PC-9 (cell line): ENCODE measurements around the gene TECTA. TPM values are rescaled to one million over a fixed set of nuclear protein-coding genes. Genes with fewer than 3 reads are reported as not detected.

Experiments
- BruUV-seq: library from RNA; stranded (reverse); fragments of 400-500 nt; replicated peaks from 2 replicates; lab custom pipeline; 2021; lab: Mats Ljungman, UMichigan
- CTCF ChIA-PET: fragments of 300-600 bp; sonication (Branson Sonifier 250); formaldehyde crosslinking; loops from one replicate; lab custom pipeline; 2022; ENCODE audit warnings: antibody characterized with exemption; lab: Charles Lee
- POLR2A ChIA-PET: fragments of 300-600 bp; sonication (Branson Sonifier 250); formaldehyde crosslinking; loops from one replicate; lab custom pipeline; 2022; ENCODE audit warnings: antibody characterized with exemption; ENCODE audit not compliant: unreplicated experiment; lab: Charles Lee
- DNase-seq, 2 experiments: peaks; one replicate each; pipeline versions ENCODE4 v3.0.0 to v3.0.0-alpha.2; 2015 to 2022; ENCODE audit warnings: mixed read lengths in 1 of 2
- H2AFZ ChIP-seq: fragments of 200-600 bp; sonication (generic); 2 replicates; pipeline ENCODE4 v1.8.1; 2017; ENCODE audit warnings: antibody characterized with exemption
- H3F3A ChIP-seq: fragments of 200-600 bp; sonication (generic); 2 replicates; pipeline ENCODE4 v1.8.1; 2017; ENCODE audit warnings: antibody characterized with exemption, mild to moderate bottlenecking, low read depth; ENCODE audit not compliant: insufficient read depth
- H3K27ac ChIP-seq: fragments of 200-600 bp; sonication (generic); 2 replicates; pipeline ENCODE4 v1.6.1; 2016; ENCODE audit warnings: mixed run types
- H3K27me3 ChIP-seq: fragments of 200-600 bp; sonication (generic); 2 replicates; pipeline ENCODE4 v1.6.1; 2016; ENCODE audit warnings: low read depth, mixed run types; ENCODE audit not compliant: insufficient read depth
- H3K36me3 ChIP-seq: fragments of 200-600 bp; sonication (generic); 2 replicates; pipeline ENCODE4 v1.6.1; 2016; ENCODE audit warnings: low read depth, mixed run types
- H3K4me1 ChIP-seq: fragments of 200-600 bp; sonication (generic); replicated peaks from 2 replicates; pipeline ENCODE4 v1.6.1; 2016; ENCODE audit warnings: mixed run types; ENCODE audit not compliant: insufficient read depth
- H3K4me2 ChIP-seq: fragments of 200-600 bp; sonication (generic); 2 replicates; pipeline ENCODE4 v1.6.1; 2017; ENCODE audit warnings: mixed run types
- H3K4me3 ChIP-seq: fragments of 200-600 bp; sonication (generic); 2 replicates; pipeline ENCODE4 v1.6.1; 2016; ENCODE audit warnings: mixed run types
- H3K79me2 ChIP-seq: fragments of 200-600 bp; sonication (generic); 2 replicates; pipeline ENCODE4 v1.6.1; 2017; ENCODE audit warnings: low read depth, mixed run types
- H3K9me2 ChIP-seq: fragments of 200-600 bp; sonication (generic); 2 replicates; pipeline ENCODE4 v1.8.1; 2017; ENCODE audit warnings: mild to moderate bottlenecking; ENCODE audit not compliant: insufficient read depth
- H3K9me3 ChIP-seq: fragments of 200-600 bp; sonication (generic); 2 replicates; pipeline ENCODE4 v1.8.1; 2016; ENCODE audit warnings: low read depth; ENCODE audit not compliant: insufficient read depth
- H4K20me1 ChIP-seq: fragments of 200-600 bp; sonication (generic); 2 replicates; pipeline ENCODE4 v1.8.1; 2017; ENCODE audit not compliant: insufficient read depth
- CTCF ChIP-seq: fragments of 200-600 bp; sonication (generic); conservative IDR thresholded peaks from 2 replicates; pipeline ENCODE4 v1.6.1; 2017; ENCODE audit warnings: mixed run types, antibody characterized with exemption, mild to moderate bottlenecking, moderate library complexity
- EZH2 ChIP-seq: fragments of 200-600 bp; sonication (generic); IDR thresholded peaks from 2 replicates; pipeline ENCODE4 v1.8.0; 2017; ENCODE audit warnings: antibody characterized with exemption, low read depth
- intact Hi-C: fragments of 100-400 bp; cut with micrococcal nuclease; formaldehyde crosslinking; loops from one replicate; pipeline ENCODE4 v1.10.0; 2022; ENCODE audit not compliant: unreplicated experiment
- total RNA-seq: library from RNA; stranded (reverse); gene quantifications from 2 replicates; pipeline ENCODE4 v1.2.3, GENCODE V29; 2021

TECTA gene
- total RNA-seq, 1 experiment from 2014 or later, result 0.04 TPM

GRCh38 chr11:121071846-121072450, 29.1 kb upstream of the TECTA start:
- BruUV-seq, result no TSS peak
- no peak for TF ChIP-seq CTCF
- no peak for TF ChIP-seq EZH2
- H3K27me3 ChIP-seq, result no peaks in the 10 kb centered on the region
- DNase-seq, result no peak
- no peak overlapping the region for H3K27ac ChIP-seq
- intact Hi-C loops, result no loop called here
- ChIA-PET POLR2A (no interaction called here), CTCF (no interaction called here)
- H3K4me2 ChIP-seq, result no peak overlapping the region
- H3K9me3 ChIP-seq, result no peaks in the 10 kb centered on the region
- no peaks in the 10 kb centered on the region for H3K9me2 ChIP-seq
- no peak overlapping the region for H2AFZ ChIP-seq
- H4K20me1 ChIP-seq, result no peaks in the 10 kb centered on the region
- H3K36me3 ChIP-seq, result no peaks in the 10 kb centered on the region
- no peak overlapping the region for H3K4me3 ChIP-seq
- no peaks in the 10 kb centered on the region for H3F3A ChIP-seq
- H3K79me2 ChIP-seq, result no peaks in the 10 kb centered on the region
- no peaks in the 10 kb centered on the region for H3K4me1 ChIP-seq

GRCh38 chr11:121081321-121081720, 19.7 kb upstream of the TECTA start:
- no peak overlapping the region for H3K4me2 ChIP-seq
- intact Hi-C loops, result no loop called here
- H3K27me3 ChIP-seq, result no peaks in the 10 kb centered on the region
- no peaks in the 10 kb centered on the region for H3K4me1 ChIP-seq
- no peaks in the 10 kb centered on the region for H3K9me3 ChIP-seq
- H3K79me2 ChIP-seq, result no peaks in the 10 kb centered on the region
- ChIA-PET CTCF (no interaction called here), POLR2A (no interaction called here)
- no peak for TF ChIP-seq CTCF
- no peak for TF ChIP-seq EZH2
- no peaks in the 10 kb centered on the region for H3K36me3 ChIP-seq
- BruUV-seq, result no TSS peak
- no peaks in the 10 kb centered on the region; the same call in 1 of the 2 replicates for H4K20me1 ChIP-seq
- no peak overlapping the region for H3K4me3 ChIP-seq
- no peak for DNase-seq
- no peaks in the 10 kb centered on the region for H3F3A ChIP-seq
- no peak overlapping the region for H3K27ac ChIP-seq
- no peak overlapping the region for H2AFZ ChIP-seq
- no peaks in the 10 kb centered on the region for H3K9me2 ChIP-seq

GRCh38 chr11:121082219-121082618, 18.8 kb upstream of the TECTA start:
- Histone ChIP-seq H2AFZ (no peak overlapping the region), H4K20me1 (no peaks in the 10 kb centered on the region; the same call in 1 of the 2 replicates), H3F3A (no peaks in the 10 kb centered on the region), H3K9me3 (no peaks in the 10 kb centered on the region), H3K27ac (no peak overlapping the region), H3K4me3 (no peak overlapping the region), H3K27me3 (no peaks in the 10 kb centered on the region), H3K4me1 (no peaks in the 10 kb centered on the region), H3K4me2 (no peak overlapping the region), H3K36me3 (no peaks in the 10 kb centered on the region), H3K9me2 (no peaks in the 10 kb centered on the region), H3K79me2 (no peaks in the 10 kb centered on the region)
- no peak for TF ChIP-seq EZH2
- TF ChIP-seq CTCF, result no peak
- POLR2A ChIA-PET, result no interaction called here
- CTCF ChIA-PET, result no interaction called here
- DNase-seq, result no peak
- BruUV-seq, result no TSS peak
- intact Hi-C loops, result no loop called here
